B cell (primary cell): ENCODE results near the gene B4GALT1. TPM values are rescaled to one million over a fixed set of nuclear protein-coding genes. Genes with fewer than 3 reads are reported as not detected.

Source experiments
- polyA plus RNA-seq: library from polyadenylated mRNA; depleted of rRNA; stranded (reverse); fragments of >200 nt; gene quantifications from 2 replicates; pipeline ENCODE4 v1.2.3, GENCODE V29; 2012
- small RNA-seq: library from RNA; depleted of rRNA; stranded (forward); fragments of <200 nt; gene quantifications from one replicate; pipeline ENCODE3, GENCODE V24; 2012; ENCODE audit warnings: low replicate concordance, low read depth; ENCODE audit not compliant: insufficient read length
- total RNA-seq, 2 donors: library from RNA; stranded (reverse); fragments of 120-200 nt in 1 of 2; gene quantifications; 1 replicate in 1 of 2; 2 replicates in 1 of 2; pipeline versions ENCODE4 v1.2.3 to v1.2.4, GENCODE V29; 2013 to 2022

The B4GALT1 gene
- total and polyA plus RNA-seq, 2 donors (not counting 1 experiment from before 2014, with no cell fraction given) = 49.2 to 201 TPM

Small RNA genes lying within 50 kb of the gene (small RNA-seq; reads per million reads assigned to genes)
- not detected for gene RNU4ATAC15P

Other genes starting within 250 kb of the B4GALT1 start
- 28.9 and 30.9 TPM in 2 replicates for gene APTX, start 165.7 kb downstream of the B4GALT1 start, total RNA-seq
- gene APTX, start 165.7 kb downstream of the B4GALT1 start, polyA plus RNA-seq = 11.8 and 22.7 TPM in 2 replicates
- gene DNAJA1, start 142.1 kb downstream of the B4GALT1 start, total RNA-seq = 66.6 and 68.6 TPM in 2 replicates
- gene DNAJA1, start 142.1 kb downstream of the B4GALT1 start, polyA plus RNA-seq = 104 and 206 TPM in 2 replicates
- gene SMU1, start 90.7 kb downstream of the B4GALT1 start, total RNA-seq = 26.3 and 27.4 TPM in 2 replicates
- gene SMU1, start 90.7 kb downstream of the B4GALT1 start, polyA plus RNA-seq = 6.2 and 7.7 TPM in 2 replicates
- not detected in 2 replicates for gene SPINK4, start 72.8 kb upstream of the B4GALT1 start, total RNA-seq
- gene SPINK4, start 72.8 kb upstream of the B4GALT1 start, polyA plus RNA-seq = not detected in 2 replicates
- gene BAG1, start 97.4 kb upstream of the B4GALT1 start, total RNA-seq = 53.8 and 60.2 TPM in 2 replicates
- 19.7 and 42.8 TPM in 2 replicates for gene BAG1, start 97.4 kb upstream of the B4GALT1 start, polyA plus RNA-seq
- 28.2 and 29.7 TPM in 2 replicates for gene CHMP5, start 97.7 kb upstream of the B4GALT1 start, total RNA-seq
- 15.3 and 20.4 TPM in 2 replicates for gene CHMP5, start 97.7 kb upstream of the B4GALT1 start, polyA plus RNA-seq
- 76.3 and 81.5 TPM in 2 replicates for gene NFX1, start 123.2 kb upstream of the B4GALT1 start, total RNA-seq
- 61.3 and 67.6 TPM in 2 replicates for gene NFX1, start 123.2 kb upstream of the B4GALT1 start, polyA plus RNA-seq
- gene AQP7, start 235.2 kb upstream of the B4GALT1 start, total RNA-seq = 0.49 TPM in 1 of 2 replicates, not detected in the other
- not detected in 2 replicates for gene AQP7, start 235.2 kb upstream of the B4GALT1 start, polyA plus RNA-seq